HG02642 (cell line): Measurements from ENCODE around the gene KCNE5.
"Not testable (repeated sequence)": the region's sequence is repeated elsewhere in the genome, so short reads cannot be mapped to it uniquely, and the experiment has no call there.

Source experiments
- ATAC-seq: cut with Tn5 transposase; IDR thresholded peaks from one replicate; pipeline ENCODE4 v1.9.1; 2021; ENCODE audit warnings: mild to moderate bottlenecking; ENCODE audit not compliant: unreplicated experiment, poor library complexity

KCNE5 gene, protein sequence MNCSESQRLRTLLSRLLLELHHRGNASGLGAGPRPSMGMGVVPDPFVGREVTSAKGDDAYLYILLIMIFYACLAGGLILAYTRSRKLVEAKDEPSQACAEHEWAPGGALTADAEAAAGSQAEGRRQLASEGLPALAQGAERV

DNA sequence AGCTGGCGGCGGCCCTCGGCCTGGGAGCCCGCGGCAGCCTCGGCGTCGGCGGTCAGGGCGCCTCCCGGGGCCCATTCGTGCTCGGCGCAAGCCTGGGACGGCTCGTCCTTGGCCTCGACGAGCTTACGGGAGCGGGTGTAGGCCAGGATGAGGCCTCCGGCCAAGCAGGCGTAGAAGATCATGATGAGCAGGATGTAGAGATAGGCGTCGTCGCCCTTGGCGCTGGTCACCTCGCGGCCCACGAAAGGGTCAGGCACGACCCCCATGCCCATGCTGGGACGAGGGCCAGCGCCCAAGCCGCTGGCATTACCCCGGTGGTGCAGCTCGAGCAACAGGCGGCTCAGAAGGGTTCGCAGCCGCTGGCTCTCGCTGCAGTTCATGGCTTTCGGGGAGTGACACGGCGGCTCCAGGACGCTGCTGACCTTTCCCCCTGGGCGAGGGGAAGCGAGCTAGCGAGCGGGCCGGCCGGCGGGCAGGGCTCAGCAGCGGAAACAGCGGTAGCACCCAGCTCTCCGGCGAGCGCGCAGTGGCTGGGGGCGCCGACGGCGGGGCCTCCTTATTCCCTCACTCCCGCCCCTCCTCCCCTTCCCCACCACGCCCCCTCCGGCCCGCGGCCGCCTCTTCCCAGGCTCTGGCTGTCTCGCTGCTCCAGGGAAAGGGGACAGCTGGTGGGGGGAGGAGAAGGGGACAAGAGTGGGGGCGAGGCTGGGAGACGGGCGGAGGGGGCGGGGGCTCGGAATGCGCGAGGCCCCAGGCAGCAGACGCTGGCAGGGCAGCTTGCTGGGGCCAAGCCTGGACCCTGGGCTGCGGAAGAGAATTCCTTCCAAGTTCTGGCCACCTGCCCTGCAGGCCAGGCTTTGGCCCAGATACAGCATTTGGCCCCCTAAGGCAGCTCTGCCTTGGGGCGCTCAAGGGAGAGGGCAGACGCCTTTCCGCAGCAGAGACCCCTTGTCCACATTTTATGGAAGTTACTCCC, at the start of gene KCNE5:
Gene KCNE5 (minus strand): TSS at position 532 of the 976 bp plus-strand sequence. CDS start 152 bp downstream, at position 380.
- no peak for ATAC-seq

DNA sequence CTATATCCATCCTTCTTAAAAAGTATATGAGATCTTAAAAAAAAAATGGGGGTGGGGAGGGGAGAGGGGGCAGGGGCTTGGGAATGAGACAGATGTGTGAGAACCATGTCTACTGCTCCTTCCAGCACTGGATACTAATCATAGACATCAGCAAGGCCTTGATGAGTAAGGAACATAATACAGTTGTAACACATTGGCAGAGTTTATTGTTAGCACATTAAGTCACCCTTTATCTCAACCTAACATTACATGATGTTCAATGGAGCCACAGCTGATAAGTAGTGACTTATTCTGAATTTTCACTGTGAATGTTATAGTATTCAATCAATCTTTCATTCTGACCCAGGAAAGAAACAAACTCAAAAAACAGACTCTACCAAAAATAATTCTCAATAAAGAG, 47.3 kb upstream of the KCNE5 start:
- ATAC-seq, result no peak

DNA sequence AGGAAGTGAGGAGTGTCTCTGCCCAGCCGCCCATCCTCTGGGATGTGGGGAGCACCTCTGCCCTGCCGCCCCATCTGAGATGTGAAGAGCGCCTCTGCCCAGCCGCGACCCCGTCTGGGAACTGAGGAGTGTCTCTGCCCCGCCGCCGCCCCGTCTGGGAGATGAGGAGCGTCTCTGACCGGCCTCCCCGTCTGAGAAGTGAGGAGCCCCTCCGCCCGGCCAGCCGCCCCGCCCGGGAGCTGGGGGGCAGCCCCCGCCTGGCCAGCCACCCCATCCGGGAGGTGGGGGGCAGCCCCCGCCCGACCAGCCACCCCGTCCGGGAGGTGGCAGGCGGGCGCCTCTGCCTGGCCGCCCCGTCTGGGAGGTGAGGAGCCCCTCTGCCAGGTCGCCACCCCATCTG, 46.2 kb upstream of the KCNE5 start:
- not testable (repeated sequence) for ATAC-seq

DNA sequence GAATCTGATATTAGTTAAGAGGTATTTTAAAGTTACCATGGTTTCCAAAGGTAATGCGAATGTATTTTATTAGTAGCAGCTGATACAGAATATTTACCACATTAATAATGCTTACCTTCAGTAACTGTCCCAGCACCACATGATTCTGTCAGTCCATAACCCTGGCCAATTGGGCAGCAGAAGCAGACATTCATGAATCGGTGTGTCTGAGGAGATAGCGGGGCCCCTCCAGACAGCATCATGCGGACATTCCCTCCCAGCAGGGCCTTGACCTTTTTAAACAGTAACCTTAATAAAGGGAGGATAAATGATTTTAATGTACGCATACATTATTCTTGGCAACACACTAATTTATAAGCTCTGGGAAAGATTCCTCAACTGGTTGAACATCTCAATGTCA, 43.0 kb upstream of the KCNE5 start:
- ATAC-seq, result no peak

DNA sequence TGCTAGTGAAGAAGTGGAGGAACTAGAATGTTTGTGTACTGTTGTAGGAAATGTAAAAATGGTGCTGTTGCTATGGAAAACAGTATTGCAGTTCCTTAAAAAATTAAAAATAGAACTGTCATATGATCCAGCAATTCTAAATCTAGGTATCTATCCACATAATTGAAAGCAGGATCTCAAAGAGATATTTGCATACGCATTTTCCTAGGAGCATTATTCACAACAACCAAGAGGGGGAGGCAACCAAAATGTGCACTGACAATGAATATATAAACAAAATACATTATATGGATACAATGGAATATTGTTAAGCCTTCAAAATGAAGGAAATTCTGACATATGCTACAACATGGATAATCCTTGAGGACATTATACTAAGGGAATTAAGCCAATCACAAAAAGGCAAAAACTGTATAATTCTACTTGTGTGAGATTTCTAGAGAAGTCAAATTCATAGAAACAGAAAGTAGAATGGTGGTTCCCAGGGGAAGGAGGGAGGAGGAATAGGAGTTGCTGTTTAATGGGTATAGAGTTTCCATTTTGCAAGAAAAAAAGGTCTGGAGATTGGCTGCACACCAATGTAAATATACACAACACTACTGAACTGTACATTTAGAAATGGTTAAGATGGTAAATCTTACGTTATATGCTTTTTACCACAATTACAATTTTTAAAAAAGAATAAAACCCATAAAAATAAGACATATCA, 35.6 kb upstream of the KCNE5 start:
- ATAC-seq, result no peak

DNA sequence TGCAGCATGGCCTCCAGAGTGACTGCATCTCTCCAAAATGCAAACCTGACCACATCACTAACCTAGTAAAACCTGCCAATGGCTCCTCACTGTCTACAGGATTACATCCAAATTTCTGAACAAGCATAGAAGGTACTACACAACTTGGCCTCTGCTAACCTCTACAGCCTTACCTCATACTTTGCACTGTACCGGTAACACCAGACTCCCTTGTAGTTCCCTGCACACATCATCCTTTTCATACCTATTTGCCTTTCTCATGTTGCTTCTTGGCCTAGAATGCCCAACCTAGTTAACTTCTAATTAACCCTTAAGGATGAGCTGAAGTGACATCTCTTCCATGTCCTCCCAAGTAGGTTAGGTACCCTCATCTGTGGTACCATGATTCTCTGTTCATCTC, 33.4 kb upstream of the KCNE5 start:
- ATAC-seq, result no peak

DNA sequence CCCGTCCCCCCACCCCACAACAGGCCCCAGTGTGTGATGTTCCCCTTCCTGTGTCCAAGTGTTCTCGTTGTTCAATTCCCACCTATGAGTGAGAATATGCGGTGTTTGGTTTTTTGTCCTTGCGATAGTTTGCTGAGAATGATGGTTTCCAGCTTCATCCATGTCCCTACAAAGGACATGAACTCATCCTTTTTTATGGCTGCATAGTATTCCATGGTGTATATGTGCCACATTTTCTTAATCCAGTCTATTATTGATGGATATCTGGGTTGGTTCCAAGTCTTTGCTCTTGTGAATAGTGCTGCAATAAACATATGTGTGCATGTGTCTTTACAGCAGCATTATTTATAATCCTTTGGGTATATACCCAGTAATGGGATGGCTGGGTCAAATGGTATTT, 32.4 kb upstream of the KCNE5 start:
- ATAC-seq, result not testable (repeated sequence)

DNA sequence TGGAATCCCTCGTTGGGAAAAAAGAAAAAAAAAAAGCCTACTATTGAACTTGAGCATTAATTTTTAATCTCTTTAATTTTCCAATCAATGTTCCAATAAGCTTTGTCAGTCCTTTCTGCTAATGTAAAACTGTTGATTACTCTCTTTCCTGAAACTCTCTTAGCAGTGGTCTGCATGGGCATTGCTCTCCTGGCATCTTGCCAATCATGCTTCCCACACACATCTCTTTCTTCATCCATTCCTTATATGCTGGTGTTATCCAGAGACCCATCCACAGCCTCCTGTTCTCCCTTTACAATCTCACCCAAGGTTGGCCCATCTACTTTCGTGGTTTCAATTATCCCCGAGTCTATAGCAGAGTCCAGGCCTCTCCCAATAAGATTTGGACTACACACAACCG, 31.8 kb upstream of the KCNE5 start:
- no peak for ATAC-seq

DNA sequence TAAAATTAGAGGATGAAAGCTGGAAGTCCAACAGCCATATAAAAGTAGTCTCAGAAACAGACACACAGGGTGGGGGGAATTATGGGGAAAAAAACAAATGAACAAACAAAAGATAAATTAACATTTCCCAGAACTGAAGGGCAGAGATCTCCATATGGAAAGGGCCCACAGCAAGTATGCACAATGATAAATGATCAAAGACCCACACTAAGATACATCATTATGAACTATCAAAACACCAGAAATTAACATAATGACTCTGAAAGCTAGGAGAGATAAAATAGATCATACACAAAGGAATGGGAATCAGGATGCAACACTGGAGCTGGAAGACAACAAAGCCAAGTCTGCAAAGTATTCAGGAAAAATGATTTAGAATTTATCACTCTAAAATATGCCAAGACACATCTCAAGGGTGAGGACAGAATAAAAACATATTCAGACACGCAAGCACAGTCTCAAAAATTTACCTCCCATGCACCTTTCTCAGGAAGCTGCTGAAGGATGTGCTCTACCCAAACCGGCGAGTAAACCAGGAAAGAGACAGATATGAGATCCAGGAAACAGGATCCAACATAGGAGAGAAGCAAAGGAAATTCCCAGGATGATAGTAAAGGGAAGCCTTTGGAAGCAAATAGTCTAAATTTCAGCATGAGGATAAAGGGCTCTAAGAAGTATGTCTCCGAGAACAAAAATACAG, 30.7 kb upstream of the KCNE5 start:
- ATAC-seq, result no peak

DNA sequence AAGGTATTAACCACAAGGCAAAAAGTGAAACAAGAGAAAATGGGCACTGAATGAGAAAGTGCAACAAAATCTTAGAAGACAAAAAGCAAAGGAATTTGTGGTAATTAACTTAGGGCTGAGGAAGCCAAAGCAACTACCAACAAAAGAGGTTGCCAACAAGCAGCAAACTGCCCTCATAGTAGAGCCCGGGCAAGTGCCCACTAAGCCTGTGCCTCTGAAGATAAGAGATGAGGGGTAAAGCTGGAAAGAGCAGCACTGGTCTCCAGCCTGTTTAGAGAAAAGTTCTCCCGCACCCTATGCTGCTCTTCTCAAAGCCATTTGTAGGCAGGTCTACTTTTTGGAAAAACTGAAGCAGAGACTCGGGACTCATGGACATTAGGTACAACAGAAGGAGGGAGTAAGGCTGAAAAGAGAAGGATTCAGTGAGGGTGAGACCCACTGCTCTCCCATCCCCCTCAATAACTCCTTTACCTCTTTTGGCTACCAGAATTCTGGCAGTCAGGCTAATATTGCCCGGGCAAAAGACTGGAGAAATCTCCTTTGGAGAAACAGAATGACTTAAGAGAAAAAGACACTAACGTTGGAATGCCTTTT, 29.6 kb upstream of the KCNE5 start:
- no peak for ATAC-seq

DNA sequence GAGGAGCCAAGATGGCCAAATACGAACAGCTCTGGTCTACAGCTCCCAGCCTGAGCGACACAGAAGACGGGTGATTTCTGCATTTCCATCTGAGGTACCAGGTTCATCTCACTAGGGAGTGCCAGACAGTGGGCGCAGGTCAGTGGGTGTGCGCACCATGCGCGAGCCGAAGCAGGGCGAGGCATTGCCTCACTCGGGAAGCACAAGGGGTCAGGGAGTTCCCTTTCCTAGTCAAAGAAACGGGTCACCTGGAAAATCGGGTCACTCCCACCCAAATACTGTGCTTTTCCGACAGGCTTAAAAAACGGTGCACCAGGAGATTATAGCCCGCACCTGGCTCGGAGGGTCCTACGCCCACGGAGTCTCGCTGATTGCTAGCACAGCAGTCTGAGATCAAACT, 19.7 kb upstream of the KCNE5 start:
- not testable (repeated sequence) for ATAC-seq

DNA sequence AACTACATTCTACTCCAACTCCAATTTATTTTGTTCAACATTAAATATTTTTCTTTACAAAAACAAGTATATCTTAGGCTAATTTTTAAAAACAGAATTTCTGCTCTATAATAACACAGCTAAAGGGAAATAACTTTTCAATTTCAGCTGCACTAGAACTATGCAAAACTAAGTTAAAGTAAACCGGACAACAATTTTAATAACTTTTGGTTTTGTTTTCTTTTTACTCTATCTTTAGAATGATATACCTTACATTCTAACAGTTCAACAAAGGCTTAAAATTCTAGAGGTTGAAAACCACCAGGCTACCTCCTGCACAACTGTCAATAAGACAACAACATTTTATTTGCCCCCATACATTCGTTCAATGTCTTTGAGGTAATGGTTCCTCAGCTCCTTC, 18.7 kb upstream of the KCNE5 start:
- no peak for ATAC-seq

DNA sequence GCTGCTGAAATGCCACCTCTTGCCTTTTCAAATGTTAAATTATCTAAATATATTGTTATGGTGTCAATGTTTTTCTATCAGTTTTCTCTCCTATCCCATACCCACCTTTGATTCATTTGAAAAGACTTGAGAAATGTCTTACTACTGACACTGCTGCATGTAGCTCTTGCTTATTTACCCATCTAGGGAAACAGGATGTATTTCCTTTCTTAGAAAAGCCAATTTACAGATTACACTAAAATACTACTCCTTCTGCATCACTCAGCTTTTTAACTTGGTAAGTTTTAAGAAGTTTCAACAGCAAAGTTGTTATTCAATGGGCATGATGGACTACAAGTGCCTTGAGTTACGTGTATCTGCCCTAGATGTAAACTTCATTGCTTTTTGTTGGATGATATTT, 13.2 kb upstream of the KCNE5 start:
- ATAC-seq, result no peak

DNA sequence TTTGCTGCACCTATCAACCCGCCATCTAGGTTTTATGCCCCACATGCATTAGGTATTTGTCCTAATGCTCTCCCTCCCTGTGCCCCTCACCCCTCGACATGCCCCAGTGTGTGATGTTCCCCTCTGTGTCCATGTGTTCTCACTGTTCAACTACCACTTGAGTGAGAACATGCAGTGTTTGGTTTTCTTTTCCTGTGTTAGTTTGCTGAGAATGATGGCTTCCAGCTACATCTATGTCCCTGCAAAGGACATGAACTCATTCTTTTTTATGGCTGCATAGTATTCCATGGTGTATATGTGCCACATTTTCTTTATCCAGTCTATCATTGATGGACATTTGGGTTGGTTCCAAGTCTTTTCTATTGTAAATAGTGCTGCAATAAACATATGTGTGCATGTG, 12.5 kb upstream of the KCNE5 start:
- ATAC-seq, result not testable (repeated sequence)

DNA sequence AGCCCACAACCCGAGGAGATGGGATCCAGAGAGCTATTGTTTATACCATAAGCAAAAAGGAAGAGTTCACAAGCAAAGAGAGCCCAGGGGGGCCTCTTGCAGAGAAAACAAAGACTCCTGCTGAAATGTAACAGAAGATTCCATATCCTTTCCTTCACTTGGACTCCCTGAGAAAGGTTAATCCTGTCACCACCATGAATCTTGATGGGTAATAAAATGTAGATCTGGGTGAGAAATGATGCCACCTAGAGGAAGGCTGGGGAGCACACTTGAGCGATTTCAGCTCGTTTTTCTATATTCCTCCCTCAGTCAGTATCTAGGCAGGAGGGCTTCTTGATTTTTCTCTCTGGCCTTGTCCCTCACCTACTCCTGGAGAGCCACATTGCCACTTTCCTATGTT, 10.2 kb upstream of the KCNE5 start:
- no peak for ATAC-seq

DNA sequence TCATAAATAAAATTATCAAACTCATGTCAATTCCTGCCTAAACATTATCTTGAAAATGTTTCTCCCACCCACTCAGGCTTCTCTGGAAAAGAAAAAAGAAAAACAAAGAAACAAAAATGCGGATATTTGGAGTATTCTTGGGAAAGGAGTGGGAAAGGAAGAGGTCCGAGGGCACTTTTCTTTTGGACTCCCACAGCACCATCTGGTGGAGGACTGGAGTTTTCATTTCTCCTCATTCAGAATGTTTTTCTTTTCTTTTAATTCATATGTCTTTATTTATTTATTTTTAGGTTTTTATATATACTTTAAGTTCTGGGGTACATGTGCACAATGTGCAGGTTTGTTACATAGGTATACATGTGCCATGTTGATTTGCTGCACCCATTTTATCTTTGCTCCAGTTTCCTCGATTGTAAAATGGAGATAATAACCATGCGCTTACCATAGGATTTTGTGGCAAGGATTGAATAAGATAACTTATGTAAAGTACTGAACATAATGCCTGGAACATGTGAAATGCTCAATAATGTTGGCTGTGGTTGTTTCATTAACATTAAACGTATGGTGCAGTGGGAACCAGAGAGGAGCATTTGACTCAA, 8.0 kb upstream of the KCNE5 start:
- no peak for ATAC-seq

DNA sequence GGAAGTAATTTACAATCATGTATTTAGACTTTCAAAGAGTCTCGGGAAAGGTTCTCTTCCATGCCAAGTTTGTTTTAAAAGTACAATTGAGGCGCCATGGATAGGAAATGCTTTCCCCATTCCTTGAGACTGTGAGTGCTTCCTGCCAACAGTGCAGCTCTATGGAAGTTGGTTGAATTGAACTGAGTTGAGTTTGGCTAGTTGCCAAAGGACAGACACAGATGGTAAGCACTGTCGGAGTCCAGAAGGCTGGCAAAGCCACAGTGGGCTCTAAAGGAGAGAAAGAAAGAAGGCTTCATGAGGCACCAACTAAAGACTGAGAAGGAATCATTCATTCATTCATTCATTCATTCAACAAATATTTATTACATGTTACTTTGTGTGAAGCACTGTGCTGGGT, 4.3 kb upstream of the KCNE5 start:
- no peak for ATAC-seq

DNA sequence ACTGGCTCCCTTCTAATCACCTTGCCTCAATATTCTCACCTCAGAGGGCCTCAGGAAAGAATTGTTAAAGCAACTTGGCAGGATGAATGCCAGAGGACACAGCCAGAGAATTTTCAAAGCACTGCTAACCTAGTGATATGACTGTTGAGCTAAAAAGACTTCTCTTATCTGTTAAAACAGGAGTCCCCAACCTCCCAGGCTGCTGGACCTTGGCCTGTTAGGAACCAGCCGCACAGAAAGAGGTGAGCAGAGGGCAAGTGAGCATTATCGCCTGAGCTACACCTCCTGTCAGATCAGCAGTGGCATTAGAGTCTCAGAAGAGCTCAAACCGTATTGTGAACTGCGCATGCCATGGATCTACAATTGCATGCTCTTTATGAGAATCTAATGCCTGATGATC, 1.7 kb upstream of the KCNE5 start:
- no peak for ATAC-seq

DNA sequence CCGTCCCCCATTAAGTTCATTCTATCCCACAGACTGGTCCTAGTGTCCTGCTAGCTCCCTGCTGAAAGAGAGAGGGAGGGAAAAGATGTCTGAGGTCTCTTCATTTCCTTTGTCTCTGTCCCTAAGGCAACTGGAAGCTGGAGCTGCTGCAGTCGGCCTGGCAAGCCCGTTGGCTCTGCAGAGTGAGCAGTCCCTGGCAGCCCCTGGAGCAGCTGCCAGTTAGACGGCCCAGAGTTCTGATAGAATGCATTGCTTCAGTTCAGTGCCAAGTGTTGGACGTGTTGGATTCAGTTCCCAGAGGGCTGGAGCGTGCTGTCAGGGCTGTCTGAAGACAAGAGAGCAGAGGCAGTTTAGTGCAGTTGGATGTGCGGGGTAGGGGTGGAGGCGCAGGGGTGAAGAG, 975 bp downstream of the KCNE5 start:
- no peak for ATAC-seq

DNA sequence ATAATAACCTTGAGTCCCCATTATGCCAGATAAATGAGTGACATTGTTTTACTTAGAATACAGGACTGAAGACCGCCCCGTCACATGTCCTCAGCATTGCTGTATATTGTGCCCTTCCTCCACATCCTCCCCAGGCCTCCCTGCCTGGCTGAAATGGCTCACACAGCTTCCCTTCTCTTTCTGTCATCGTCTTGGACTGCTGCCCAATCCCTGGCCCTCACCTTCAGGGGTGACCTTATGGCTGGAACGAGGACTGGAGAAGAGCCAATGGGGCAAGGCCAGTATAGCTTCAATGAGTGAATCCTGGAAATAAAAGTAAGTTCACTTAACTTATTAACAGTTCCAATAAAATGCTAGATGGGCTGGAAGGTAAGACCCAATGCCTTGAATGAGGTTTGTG, 2.7 kb downstream of the KCNE5 start:
- ATAC-seq, result no peak
